Osteocyte (in vitro differentiated cells): Measurements from ENCODE around the gene KATNB1. TPM values are rescaled to one million over a fixed set of nuclear protein-coding genes. Genes with fewer than 3 reads are reported as not detected.
"Not testable (repeated sequence)": the region's sequence is repeated elsewhere in the genome, so short reads cannot be mapped to it uniquely, and the experiment has no call there.

Source experiments
- DNase-seq: peaks from one replicate; pipeline ENCODE4 v3.0.0; 2021; ENCODE audit warnings: mixed read lengths; ENCODE audit not compliant: unreplicated experiment; ENCODE audit errors: extremely low spot score
- H3K27ac Mint-ChIP-seq: one replicate; pipeline ENCODE4 v1.8.0; 2021; ENCODE audit warnings: mild to moderate bottlenecking, mixed read lengths; ENCODE audit not compliant: unreplicated experiment
- H3K27me3 Mint-ChIP-seq: one replicate; pipeline ENCODE4 v1.8.0; 2021; ENCODE audit warnings: mixed read lengths; ENCODE audit not compliant: unreplicated experiment
- H3K36me3 Mint-ChIP-seq: one replicate; pipeline ENCODE4 v1.8.0; 2021; ENCODE audit warnings: mixed read lengths; ENCODE audit not compliant: unreplicated experiment
- H3K4me1 Mint-ChIP-seq: one replicate; pipeline ENCODE4 v1.8.0; 2021; ENCODE audit warnings: mixed read lengths; ENCODE audit not compliant: unreplicated experiment
- H3K4me3 Mint-ChIP-seq: one replicate; pipeline ENCODE4 v1.8.0; 2021; ENCODE audit warnings: mild to moderate bottlenecking, moderate library complexity, mixed read lengths; ENCODE audit not compliant: unreplicated experiment
- H3K9me3 Mint-ChIP-seq: one replicate; pipeline ENCODE4 v1.8.0; 2021; ENCODE audit warnings: mixed read lengths; ENCODE audit not compliant: unreplicated experiment
- total RNA-seq: library from RNA; stranded (reverse); gene quantifications from 2 replicates; pipeline ENCODE4 v1.2.1, GENCODE V29; 2021
- TF ChIP-seq, protein P1 (sequence below): fragments of 200-600 bp; sonication (generic); IDR thresholded peaks from 2 replicates; pipeline ENCODE4 v1.5.0; 2021; ENCODE audit warnings: antibody characterized with exemption, mild to moderate bottlenecking, moderate library complexity

Gene KATNB1
- total RNA-seq, 1 donor from 2014 or later, result 15.9 TPM

DNA sequence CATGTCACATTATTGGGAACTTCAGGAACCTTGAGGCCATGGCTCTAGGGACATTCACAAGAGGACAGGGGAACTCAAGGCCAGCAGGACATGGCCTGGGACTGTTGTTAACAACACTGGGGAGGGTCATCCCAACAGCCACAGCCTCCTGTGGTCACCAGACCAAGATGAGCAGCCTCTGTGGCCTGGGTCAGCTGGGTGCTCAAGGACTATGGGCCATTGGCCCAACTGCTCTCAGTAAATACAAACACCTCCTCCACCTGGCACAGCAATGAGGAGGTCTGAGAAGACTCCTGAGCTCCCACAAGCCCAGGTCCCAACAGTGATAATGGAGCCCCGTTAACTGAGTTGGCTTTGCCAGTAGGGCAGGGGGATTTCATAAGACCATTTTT is 45.8 kb downstream of the KATNB1 start:
- H3K4me1 Mint-ChIP-seq, result peaks cover 45% of the 10 kb centered on the region
- H3K4me3 Mint-ChIP-seq, result no peak overlapping the region
- H3K27ac Mint-ChIP-seq, result peak overlapping the region; percentile 89
- no peaks in the 10 kb centered on the region for H3K27me3 Mint-ChIP-seq
- TF ChIP-seq, protein P1, sequence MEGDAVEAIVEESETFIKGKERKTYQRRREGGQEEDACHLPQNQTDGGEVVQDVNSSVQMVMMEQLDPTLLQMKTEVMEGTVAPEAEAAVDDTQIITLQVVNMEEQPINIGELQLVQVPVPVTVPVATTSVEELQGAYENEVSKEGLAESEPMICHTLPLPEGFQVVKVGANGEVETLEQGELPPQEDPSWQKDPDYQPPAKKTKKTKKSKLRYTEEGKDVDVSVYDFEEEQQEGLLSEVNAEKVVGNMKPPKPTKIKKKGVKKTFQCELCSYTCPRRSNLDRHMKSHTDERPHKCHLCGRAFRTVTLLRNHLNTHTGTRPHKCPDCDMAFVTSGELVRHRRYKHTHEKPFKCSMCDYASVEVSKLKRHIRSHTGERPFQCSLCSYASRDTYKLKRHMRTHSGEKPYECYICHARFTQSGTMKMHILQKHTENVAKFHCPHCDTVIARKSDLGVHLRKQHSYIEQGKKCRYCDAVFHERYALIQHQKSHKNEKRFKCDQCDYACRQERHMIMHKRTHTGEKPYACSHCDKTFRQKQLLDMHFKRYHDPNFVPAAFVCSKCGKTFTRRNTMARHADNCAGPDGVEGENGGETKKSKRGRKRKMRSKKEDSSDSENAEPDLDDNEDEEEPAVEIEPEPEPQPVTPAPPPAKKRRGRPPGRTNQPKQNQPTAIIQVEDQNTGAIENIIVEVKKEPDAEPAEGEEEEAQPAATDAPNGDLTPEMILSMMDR, result no peak
- H3K9me3 Mint-ChIP-seq, result no peaks in the 10 kb centered on the region
- H3K36me3 Mint-ChIP-seq, result peaks cover 46% of the 10 kb centered on the region
- DNase-seq, result no peak

DNA sequence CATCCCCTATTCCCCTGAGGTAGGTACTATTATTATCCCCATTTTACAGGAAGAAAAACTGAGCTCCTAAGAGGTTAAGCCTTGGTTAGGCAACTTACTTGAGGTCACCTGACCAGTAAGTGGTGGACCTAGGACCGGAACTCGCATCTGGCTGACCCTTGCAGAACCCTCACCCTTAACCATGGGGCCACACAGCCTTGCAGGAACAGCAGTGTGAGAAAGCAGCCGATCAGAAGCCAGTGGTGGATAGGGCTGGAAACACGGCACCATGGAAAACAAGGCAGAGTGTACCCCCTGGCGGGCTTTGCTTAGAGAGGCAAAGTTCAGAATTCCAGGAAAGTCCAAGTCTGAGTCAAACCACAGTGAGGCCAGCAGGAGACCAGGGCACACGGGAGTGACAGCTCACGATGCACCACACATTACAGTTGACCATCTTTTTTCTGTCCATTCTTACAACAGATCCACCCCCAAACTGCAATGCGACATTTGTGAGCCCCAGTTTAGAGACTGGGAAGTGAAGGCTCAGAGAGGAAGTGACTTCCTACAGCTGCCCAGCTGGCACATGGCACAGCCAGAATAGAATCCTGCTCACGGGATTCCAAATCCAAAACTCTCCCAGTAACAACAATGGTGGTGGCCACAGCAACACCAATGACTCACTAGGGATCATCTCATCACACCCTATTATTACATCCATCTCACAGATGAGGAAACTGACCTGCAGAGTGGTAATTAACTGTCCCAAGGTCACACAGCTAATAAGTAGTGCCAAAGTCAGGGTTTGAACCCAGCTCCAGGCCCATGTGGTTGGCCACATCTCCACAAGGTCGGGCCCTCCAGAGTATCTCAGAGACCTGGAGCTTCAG is 46.4 kb downstream of the KATNB1 start:
- DNase-seq, result no peak
- H3K4me1 Mint-ChIP-seq, result peaks cover 46% of the 10 kb centered on the region
- no peak overlapping the region for H3K4me3 Mint-ChIP-seq
- peak overlapping the region; percentile 89 for H3K27ac Mint-ChIP-seq
- no peaks in the 10 kb centered on the region for H3K9me3 Mint-ChIP-seq
- H3K36me3 Mint-ChIP-seq, result peaks cover 44% of the 10 kb centered on the region
- H3K27me3 Mint-ChIP-seq, result no peaks in the 10 kb centered on the region
- TF ChIP-seq, protein P1, result peak; percentile 42

DNA sequence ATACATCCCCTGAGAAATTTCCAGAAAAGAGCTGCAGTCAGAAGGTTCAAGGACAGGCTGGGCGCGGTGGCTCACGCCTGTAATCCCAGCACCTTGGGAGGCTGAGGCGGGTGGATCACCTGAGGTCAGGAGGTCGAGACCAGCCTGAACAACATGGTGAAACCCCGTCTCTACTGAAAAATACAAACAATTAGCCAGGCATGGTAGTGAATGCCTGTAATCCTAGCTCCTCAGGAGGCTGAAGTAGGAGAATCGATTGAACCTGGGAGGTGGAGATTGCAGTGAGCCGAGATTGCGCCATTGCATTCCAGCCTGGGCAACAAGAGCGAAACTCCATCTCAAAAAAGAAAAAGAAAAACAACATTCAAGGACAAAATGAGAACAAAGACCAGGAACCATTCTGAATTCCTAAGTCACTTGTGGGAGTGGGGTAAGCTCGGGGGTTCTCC is 47.1 kb downstream of the KATNB1 start:
- not testable (repeated sequence) for H3K27me3 Mint-ChIP-seq, DNase-seq, H3K9me3 Mint-ChIP-seq
- peak overlapping the region; percentile 4 for H3K4me3 Mint-ChIP-seq
- peaks cover 47% of the 10 kb centered on the region for H3K36me3 Mint-ChIP-seq
- peaks cover 47% of the 10 kb centered on the region for H3K4me1 Mint-ChIP-seq
- peak overlapping the region; percentile 89 for H3K27ac Mint-ChIP-seq

DNA sequence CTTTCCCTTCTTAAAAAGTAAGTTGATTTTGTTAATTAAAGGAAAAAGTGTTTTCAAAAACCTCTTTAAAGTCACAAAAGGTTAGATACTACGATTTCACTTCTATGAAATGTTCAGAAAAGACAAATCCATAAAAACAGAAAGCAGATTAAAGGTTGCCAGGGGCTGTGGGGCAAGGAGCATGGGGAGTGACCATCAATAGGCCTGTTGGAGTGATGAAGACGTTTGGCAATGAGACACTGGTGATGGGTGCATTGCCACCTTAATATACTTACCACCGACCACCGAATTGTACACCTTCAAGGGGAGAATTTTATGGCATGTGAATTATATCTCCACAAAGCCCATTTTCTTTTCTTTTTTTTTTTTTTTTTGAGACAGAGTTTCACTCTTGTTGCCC is 47.5 kb downstream of the KATNB1 start:
- Mint-ChIP-seq H3K27ac (peak overlapping the region; percentile 89), H3K36me3 (peaks cover 43% of the 10 kb centered on the region), H3K27me3 (no peaks in the 10 kb centered on the region), H3K4me3 (no peak overlapping the region), H3K9me3 (no peaks in the 10 kb centered on the region), H3K4me1 (peaks cover 44% of the 10 kb centered on the region)
- no peak for DNase-seq
- TF ChIP-seq, protein P1, result no peak

DNA sequence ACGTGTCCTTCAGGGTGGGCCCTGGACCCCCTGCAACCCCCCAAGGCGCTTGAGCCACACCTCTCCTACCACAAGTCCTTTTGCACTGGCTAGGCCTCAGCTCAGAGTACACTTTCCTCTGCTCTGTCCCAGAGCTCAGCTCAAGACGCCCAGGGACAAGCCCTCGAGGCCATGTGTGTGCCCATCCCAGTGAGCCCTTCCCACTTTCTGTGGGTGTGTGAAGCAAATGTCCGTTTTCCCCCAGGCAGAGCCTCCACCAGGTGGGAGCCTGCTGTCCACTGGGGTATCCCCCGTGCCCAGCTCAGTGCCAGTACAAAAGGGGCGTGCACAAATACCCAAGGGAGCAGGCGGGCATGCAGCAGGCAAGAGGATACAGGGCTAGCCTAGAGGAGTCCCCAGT is 48.3 kb downstream of the KATNB1 start:
- Mint-ChIP-seq H3K36me3 (peaks cover 45% of the 10 kb centered on the region), H3K9me3 (no peaks in the 10 kb centered on the region), H3K27ac (peak overlapping the region; percentile 56), H3K4me3 (no peak overlapping the region), H3K27me3 (no peaks in the 10 kb centered on the region), H3K4me1 (peaks cover 37% of the 10 kb centered on the region)
- TF ChIP-seq, protein P1, result no peak
- no peak for DNase-seq
